ENCODE results near the gene GIMAP8. TPM values are rescaled to one million over a fixed set of nuclear protein-coding genes. Genes with fewer than 3 reads are reported as not detected.

GIMAP8 gene
- total RNA-seq, 2 donors from 2014 or later = 0.99 to 5.4 TPM

DNA sequence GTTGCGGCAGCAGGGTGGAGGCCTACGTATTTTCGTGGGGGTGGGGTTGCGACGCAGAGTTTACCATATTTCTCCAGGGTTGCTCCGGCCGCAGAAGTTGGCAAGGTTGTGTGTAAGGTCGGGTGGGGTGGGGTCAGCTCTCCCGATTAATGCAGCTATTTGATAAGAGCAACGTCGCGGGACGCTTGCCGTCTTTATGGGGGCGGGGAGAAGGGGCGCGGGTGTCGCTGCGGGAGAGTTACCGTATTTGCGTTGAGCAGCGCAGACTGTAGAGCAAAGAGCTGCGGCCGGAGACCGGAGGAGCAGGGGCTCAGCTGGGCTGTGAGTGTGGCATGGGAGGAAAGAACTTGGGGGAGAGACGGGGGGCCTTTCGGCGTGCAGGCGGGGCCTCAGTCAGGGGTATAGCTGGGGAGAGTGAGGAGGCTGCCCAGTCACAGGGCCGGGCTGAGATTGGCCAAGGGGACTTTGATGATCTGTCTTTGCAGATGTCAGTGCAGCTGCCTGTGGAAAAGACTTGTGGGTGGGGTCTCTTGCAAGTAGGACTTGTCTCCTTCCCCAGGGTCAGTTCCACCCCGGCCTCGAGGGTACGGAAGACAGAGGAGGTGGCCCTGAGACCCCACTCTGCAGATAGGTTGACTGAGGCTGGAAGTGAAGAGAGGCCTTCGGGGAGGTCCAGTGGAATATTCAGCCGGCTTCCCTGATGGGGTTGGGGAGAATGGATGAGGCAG, 44.7 kb upstream of the GIMAP8 start:
- Histone ChIP-seq H3K9me3 (no peaks in the 10 kb centered on the region), H3K27me3 (no peaks in the 10 kb centered on the region), H3K4me1 (peaks cover 49% of the 10 kb centered on the region), H3K36me3 (replicated peaks in 1 of 2; ENCODE audit: insufficient read depth in 1 of 2, low read depth in 2 of 2) (no peaks in the 10 kb centered on the region), H3K4me3 (peak overlapping the region; percentile 30 to 36), H3K27ac (peak overlapping the region; percentile 86 to 96 (median 91))
- DNase-seq (peak in 1 of 4 donors; percentile 37), ATAC-seq (peak; percentile 31)
- WGBS, 2 donors = 4 to 5% methylated on average over 19 to 35 of the region's 35 CpGs
- no peak for TF ChIP-seq POLR2A (IDR thresholded peaks at IDR 0.05)
- TF ChIP-seq, protein P1, sequence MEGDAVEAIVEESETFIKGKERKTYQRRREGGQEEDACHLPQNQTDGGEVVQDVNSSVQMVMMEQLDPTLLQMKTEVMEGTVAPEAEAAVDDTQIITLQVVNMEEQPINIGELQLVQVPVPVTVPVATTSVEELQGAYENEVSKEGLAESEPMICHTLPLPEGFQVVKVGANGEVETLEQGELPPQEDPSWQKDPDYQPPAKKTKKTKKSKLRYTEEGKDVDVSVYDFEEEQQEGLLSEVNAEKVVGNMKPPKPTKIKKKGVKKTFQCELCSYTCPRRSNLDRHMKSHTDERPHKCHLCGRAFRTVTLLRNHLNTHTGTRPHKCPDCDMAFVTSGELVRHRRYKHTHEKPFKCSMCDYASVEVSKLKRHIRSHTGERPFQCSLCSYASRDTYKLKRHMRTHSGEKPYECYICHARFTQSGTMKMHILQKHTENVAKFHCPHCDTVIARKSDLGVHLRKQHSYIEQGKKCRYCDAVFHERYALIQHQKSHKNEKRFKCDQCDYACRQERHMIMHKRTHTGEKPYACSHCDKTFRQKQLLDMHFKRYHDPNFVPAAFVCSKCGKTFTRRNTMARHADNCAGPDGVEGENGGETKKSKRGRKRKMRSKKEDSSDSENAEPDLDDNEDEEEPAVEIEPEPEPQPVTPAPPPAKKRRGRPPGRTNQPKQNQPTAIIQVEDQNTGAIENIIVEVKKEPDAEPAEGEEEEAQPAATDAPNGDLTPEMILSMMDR (IDR thresholded peaks at IDR 0.05) = no peak
- intact Hi-C loops (cut with DNase I) = loop anchor here (10.0 kb wide), 1 partner anchor 121 kb away; no protein-coding TSS in a partner anchor

DNA sequence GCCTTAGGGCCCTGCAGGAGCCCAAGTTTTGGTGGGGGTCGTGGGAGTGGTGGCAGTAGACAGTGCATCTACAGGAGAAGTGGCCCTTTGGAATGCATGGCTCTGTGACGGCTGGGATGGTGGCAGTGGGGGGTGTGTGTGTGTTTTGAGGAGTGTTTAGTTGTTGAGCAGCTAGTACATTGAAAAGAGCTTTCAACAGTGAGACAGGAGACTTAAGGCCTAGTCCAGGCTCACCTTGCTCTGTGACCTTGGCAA, 44.2 kb upstream of the GIMAP8 start:
- no peak for TF ChIP-seq POLR2A (IDR thresholded peaks at IDR 0.05)
- TF ChIP-seq, protein P1 (IDR thresholded peaks at IDR 0.05) = no peak
- Histone ChIP-seq H3K4me3 (peak overlapping the region in 1 of 2 donors; percentile 30), H3K36me3 (replicated peaks in 1 of 2; ENCODE audit: insufficient read depth in 1 of 2, low read depth in 2 of 2) (no peaks in the 10 kb centered on the region), H3K4me1 (peaks cover 44% of the 10 kb centered on the region), H3K27me3 (no peaks in the 10 kb centered on the region), H3K9me3 (no peaks in the 10 kb centered on the region), H3K27ac (peak overlapping the region; percentile 86 to 96 (median 91))
- ATAC-seq (no peak), DNase-seq (no peak)
- intact Hi-C loops (cut with DNase I) = loop anchor here (10.0 kb wide), 1 partner anchor 121 kb away; no protein-coding TSS in a partner anchor
- WGBS, 2 donors = 0 to 7% methylated on average over 2 of the region's 2 CpGs

DNA sequence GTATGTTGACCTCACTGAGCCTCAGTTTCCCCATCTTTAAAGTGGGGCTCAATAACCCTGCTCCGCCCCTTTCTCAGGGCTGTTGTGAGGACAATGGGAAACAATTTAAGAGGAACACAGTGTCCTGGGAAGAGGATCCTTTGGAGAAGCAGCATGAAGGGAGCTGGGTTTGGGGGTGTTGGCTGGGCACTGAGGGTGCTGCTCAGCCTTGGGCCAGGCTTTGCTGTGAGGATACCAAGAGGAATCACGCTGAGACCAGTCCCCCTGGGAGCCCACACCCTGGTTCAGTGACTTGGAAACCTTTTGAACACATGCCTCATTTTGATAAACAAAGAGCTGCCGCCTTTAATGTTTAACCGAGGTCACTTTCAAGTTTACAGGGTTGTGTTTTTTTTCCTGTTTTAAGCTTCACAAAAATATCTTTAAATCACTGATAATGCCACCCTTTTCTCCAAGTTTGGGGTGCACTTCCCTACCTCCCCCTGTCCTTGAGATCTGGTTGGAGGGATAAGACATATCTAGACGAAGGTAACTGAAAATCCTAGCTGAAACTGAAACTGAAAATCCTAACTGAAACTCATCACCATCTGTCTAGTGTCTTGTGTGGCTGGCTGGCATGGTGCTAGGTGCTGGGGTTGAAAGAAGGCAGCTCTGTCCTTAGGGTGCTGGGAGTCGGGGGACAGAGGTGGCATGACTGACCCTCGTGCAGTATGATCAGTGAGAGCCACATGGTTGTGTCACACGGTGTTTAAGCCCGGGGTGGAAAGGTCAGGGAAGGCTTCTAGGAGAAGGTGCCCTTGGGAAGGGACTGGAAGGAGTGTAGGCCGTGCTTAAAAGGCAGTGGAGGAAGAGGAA, 43.6 kb upstream of the GIMAP8 start:
- H3K9me3 ChIP-seq = no peaks in the 10 kb centered on the region
- peak overlapping the region; percentile 86 to 96 (median 91) for H3K27ac ChIP-seq
- DNase-seq = peak in 2 of 4 donors; percentile 41 to 42
- H3K4me3 ChIP-seq = no peak overlapping the region
- TF ChIP-seq POLR2A (IDR thresholded peaks at IDR 0.05) = peak in 2 of 3 donors; percentile 7 to 26
- TF ChIP-seq, protein P1 (IDR thresholded peaks at IDR 0.05) = no peak
- ATAC-seq = peak; percentile 9
- intact Hi-C loops (cut with DNase I) = loop anchor here (10.0 kb wide), 1 partner anchor 122 kb away; no protein-coding TSS in a partner anchor
- 16% methylated on average over 10 of the region's 10 CpGs for WGBS, 2 donors
- H3K4me1 ChIP-seq = peaks cover 44% of the 10 kb centered on the region
- H3K36me3 ChIP-seq (replicated peaks in 1 of 2; ENCODE audit: insufficient read depth in 1 of 2, low read depth in 2 of 2) = no peaks in the 10 kb centered on the region
- no peaks in the 10 kb centered on the region for H3K27me3 ChIP-seq

DNA sequence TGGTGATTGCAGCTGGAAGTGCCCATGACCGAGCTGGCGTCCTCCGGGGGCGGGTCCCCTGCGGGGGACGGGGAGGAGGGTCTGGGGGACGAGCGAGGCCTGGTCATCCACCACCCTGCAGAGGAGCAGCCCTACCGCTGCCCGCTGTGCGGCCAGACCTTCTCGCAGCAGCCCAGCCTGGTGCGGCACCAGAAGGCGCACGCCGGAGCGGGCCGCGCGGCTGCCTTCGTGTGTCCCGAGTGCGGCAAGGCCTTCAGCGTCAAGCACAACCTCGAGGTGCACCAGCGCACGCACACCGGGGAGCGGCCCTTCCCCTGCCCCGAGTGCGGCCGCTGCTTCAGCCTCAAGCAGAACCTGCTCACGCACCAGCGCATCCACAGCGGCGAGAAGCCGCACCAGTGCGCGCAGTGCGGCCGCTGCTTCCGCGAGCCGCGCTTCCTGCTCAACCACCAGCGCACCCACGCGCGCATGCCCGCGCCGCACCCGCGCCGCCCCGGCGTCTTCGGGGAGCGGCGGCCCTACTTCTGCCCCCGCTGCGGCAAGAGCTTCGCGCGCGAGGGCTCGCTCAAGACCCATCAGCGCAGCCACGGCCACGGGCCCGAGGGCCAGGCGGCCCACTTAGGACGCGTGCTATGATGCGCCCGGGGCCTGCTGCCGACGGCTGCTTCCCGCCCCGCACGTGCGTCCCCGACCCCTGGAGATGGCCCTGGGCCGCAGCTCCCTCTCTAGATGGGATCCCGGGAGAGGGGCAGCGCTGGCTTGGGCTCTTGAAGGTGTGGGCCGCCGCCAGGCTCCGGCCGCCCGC, 42.6 kb upstream of the GIMAP8 start:
- WGBS, 2 donors = 94 to 98% methylated on average over 41 to 79 of the region's 91 CpGs
- Histone ChIP-seq H3K27me3 (no peaks in the 10 kb centered on the region), H3K4me1 (peaks cover 41% of the 10 kb centered on the region), H3K27ac (peak overlapping the region; percentile 86 to 96 (median 91)), H3K4me3 (no peak overlapping the region), H3K9me3 (no peaks in the 10 kb centered on the region), H3K36me3 (replicated peaks in 1 of 2; ENCODE audit: insufficient read depth in 1 of 2, low read depth in 2 of 2) (no peaks in the 10 kb centered on the region)
- no peak for TF ChIP-seq POLR2A (IDR thresholded peaks at IDR 0.05)
- intact Hi-C loops (cut with DNase I) = loop anchor here (10.0 kb wide), 1 partner anchor 123 kb away; no protein-coding TSS in a partner anchor
- ATAC-seq (no peak), DNase-seq (no peak)
